HEK293 (cell line): Measurements from ENCODE around the gene STMN1.
A peak's percentile ranks its signal among the peaks of the same experiment; 100 is the strongest.

Experiments used
- ELK4 ChIP-seq: IDR thresholded peaks from 2 replicates; pipeline ENCODE4 v1.6.1; 2011; ENCODE audit warnings: mild to moderate bottlenecking, low read depth, low read length, borderline replicate concordance
- GLIS2 ChIP-seq: fragments of 450-650 bp; formaldehyde crosslinking; IDR thresholded peaks from 2 replicates; pipeline ENCODE4 v1.5.1; 2016; ENCODE audit warnings: missing biosample characterization, missing genetic modification characterization
- IKZF3 ChIP-seq: fragments of 450-650 bp; IDR thresholded peaks from 2 replicates; pipeline ENCODE4 v1.5.0; 2018; ENCODE audit warnings: missing biosample characterization, mild to moderate bottlenecking, missing genetic modification characterization, moderate library complexity
- MYNN ChIP-seq: fragments of 450-650 bp; formaldehyde crosslinking; IDR thresholded peaks from 2 replicates; pipeline ENCODE4 v1.5.1; 2016; ENCODE audit warnings: missing biosample characterization, missing genetic modification characterization, borderline replicate concordance
- PRDM10 ChIP-seq: fragments of 450-650 bp; formaldehyde crosslinking; IDR thresholded peaks from 2 replicates; pipeline ENCODE4 v1.5.1; 2016; ENCODE audit warnings: missing biosample characterization, missing genetic modification characterization
- RBAK ChIP-seq: fragments of 450-650 bp; formaldehyde crosslinking; IDR thresholded peaks from 2 replicates; pipeline ENCODE4 v1.5.1; 2016; ENCODE audit warnings: missing biosample characterization, missing genetic modification characterization
- SCRT1 ChIP-seq: fragments of 450-650 bp; formaldehyde crosslinking; IDR thresholded peaks from 2 replicates; pipeline ENCODE4 v1.5.1; 2016; ENCODE audit warnings: missing biosample characterization, missing genetic modification characterization, borderline replicate concordance
- SP7 ChIP-seq: fragments of 450-650 bp; formaldehyde crosslinking; IDR thresholded peaks from 2 replicates; pipeline ENCODE4 v1.5.1; 2016; ENCODE audit warnings: missing biosample characterization, missing genetic modification characterization
- ZBTB20 ChIP-seq: fragments of 450-650 bp; formaldehyde crosslinking; IDR thresholded peaks from 2 replicates; pipeline ENCODE4 v1.5.1; 2016; ENCODE audit warnings: missing biosample characterization, missing genetic modification characterization
- ZBTB21 ChIP-seq: fragments of 450-650 bp; formaldehyde crosslinking; IDR thresholded peaks from 2 replicates; pipeline ENCODE4 v1.5.1; 2017; ENCODE audit warnings: missing biosample characterization, missing genetic modification characterization
- ZBTB44 ChIP-seq: fragments of 450-650 bp; IDR thresholded peaks from 2 replicates; pipeline ENCODE4 v1.5.1; 2018; ENCODE audit warnings: missing biosample characterization, mild to moderate bottlenecking, missing genetic modification characterization
- ZBTB8A ChIP-seq: fragments of 450-650 bp; formaldehyde crosslinking; IDR thresholded peaks from 2 replicates; pipeline ENCODE4 v1.5.1; 2016; ENCODE audit warnings: missing biosample characterization, missing genetic modification characterization
- ZFHX2 ChIP-seq: fragments of 450-650 bp; formaldehyde crosslinking; conservative IDR thresholded peaks from 2 replicates; pipeline ENCODE4 v1.5.1; 2016; ENCODE audit warnings: missing biosample characterization, missing genetic modification characterization
- ZFP37 ChIP-seq: fragments of 450-650 bp; formaldehyde crosslinking; IDR thresholded peaks from 2 replicates; pipeline ENCODE4 v1.5.1; 2016; ENCODE audit warnings: missing biosample characterization, missing genetic modification characterization
- ZNF184 ChIP-seq: fragments of 450-650 bp; IDR thresholded peaks from 2 replicates; pipeline ENCODE4 v1.5.1; 2018; ENCODE audit warnings: missing biosample characterization, mild to moderate bottlenecking, missing genetic modification characterization
- ZNF223 ChIP-seq: fragments of 450-650 bp; formaldehyde crosslinking; IDR thresholded peaks from 2 replicates; pipeline ENCODE4 v1.5.1; 2016; ENCODE audit warnings: missing biosample characterization, missing genetic modification characterization
- ZNF266 ChIP-seq: fragments of 450-650 bp; formaldehyde crosslinking; IDR thresholded peaks from 2 replicates; pipeline ENCODE4 v1.5.1; 2016; ENCODE audit warnings: missing biosample characterization, missing genetic modification characterization, low read depth
- ZNF292 ChIP-seq: fragments of 450-650 bp; formaldehyde crosslinking; IDR thresholded peaks from 2 replicates; pipeline ENCODE4 v1.5.1; 2016; ENCODE audit warnings: low read depth, missing biosample characterization, missing genetic modification characterization, borderline replicate concordance
- ZNF362 ChIP-seq: fragments of 450-650 bp; formaldehyde crosslinking; IDR thresholded peaks from 2 replicates; pipeline ENCODE4 v1.5.1; 2016; ENCODE audit warnings: missing biosample characterization, missing genetic modification characterization
- ZNF501 ChIP-seq: fragments of 450-650 bp; formaldehyde crosslinking; IDR thresholded peaks from 2 replicates; pipeline ENCODE4 v1.5.1; 2016; ENCODE audit warnings: missing biosample characterization, missing genetic modification characterization
- ZNF555 ChIP-seq: fragments of 450-650 bp; formaldehyde crosslinking; conservative IDR thresholded peaks from 2 replicates; pipeline ENCODE4 v1.5.1; 2017; ENCODE audit warnings: missing biosample characterization, mild to moderate bottlenecking, missing genetic modification characterization, inconsistent platforms
- ZNF561 ChIP-seq: fragments of 450-650 bp; IDR thresholded peaks from 2 replicates; pipeline ENCODE4 v1.5.1; 2018; ENCODE audit warnings: missing biosample characterization, missing genetic modification characterization, borderline replicate concordance
- ZNF571 ChIP-seq: fragments of 450-650 bp; formaldehyde crosslinking; IDR thresholded peaks from 2 replicates; pipeline ENCODE4 v1.5.0; 2017; ENCODE audit warnings: missing biosample characterization, missing genetic modification characterization
- ZNF585B ChIP-seq: fragments of 450-650 bp; formaldehyde crosslinking; IDR thresholded peaks from 2 replicates; pipeline ENCODE4 v1.5.1; 2016; ENCODE audit warnings: missing biosample characterization, missing genetic modification characterization
- ZNF645 ChIP-seq: fragments of 450-650 bp; formaldehyde crosslinking; IDR thresholded peaks from 2 replicates; pipeline ENCODE4; 2016; ENCODE audit warnings: missing biosample characterization, missing genetic modification characterization
- ZNF654 ChIP-seq: fragments of 450-650 bp; formaldehyde crosslinking; IDR thresholded peaks from 2 replicates; pipeline ENCODE4 v1.5.1; 2016; ENCODE audit warnings: low read depth, missing biosample characterization, missing genetic modification characterization
- ZNF658 ChIP-seq: fragments of 450-650 bp; formaldehyde crosslinking; IDR thresholded peaks from 2 replicates; pipeline ENCODE4; 2016; ENCODE audit warnings: missing biosample characterization, missing genetic modification characterization
- ZNF701 ChIP-seq: fragments of 450-650 bp; formaldehyde crosslinking; IDR thresholded peaks from 2 replicates; pipeline ENCODE4 v1.5.1; 2016; ENCODE audit warnings: missing biosample characterization, missing genetic modification characterization
- ZNF747 ChIP-seq: fragments of 450-650 bp; formaldehyde crosslinking; IDR thresholded peaks from 2 replicates; pipeline ENCODE4 v1.5.1; 2016; ENCODE audit warnings: missing biosample characterization, missing genetic modification characterization
- ZNF768 ChIP-seq: fragments of 450-650 bp; formaldehyde crosslinking; IDR thresholded peaks from 2 replicates; pipeline ENCODE4 v1.5.1; 2018; ENCODE audit warnings: missing biosample characterization, mild to moderate bottlenecking, missing genetic modification characterization
- ZSCAN16 ChIP-seq: fragments of 450-650 bp; formaldehyde crosslinking; IDR thresholded peaks from 2 replicates; pipeline ENCODE4 v1.5.1; 2016; ENCODE audit warnings: missing biosample characterization, missing genetic modification characterization

The STMN1 gene

GRCh38 chr1:25922056-25922970 lies 16.1 kb upstream of the STMN1 start (continued):
- TF ChIP-seq SCRT1 (tag by site-specific recombination), result peak; percentile 79
- no peak for TF ChIP-seq ZNF561 (tag by site-specific recombination)
- TF ChIP-seq ZNF645, result no peak
- no peak for TF ChIP-seq ZNF501 (tag by site-specific recombination)
- TF ChIP-seq ZNF571 (tag by site-specific recombination), result no peak
- no peak for TF ChIP-seq RBAK
- TF ChIP-seq ZNF585B, result no peak
- TF ChIP-seq GLIS2 (tag by site-specific recombination), result peak; percentile 62; the same call in 1 of the 2 replicates
- no peak for TF ChIP-seq ELK4
- TF ChIP-seq ZNF654 (tag by site-specific recombination), result no peak
- no peak for TF ChIP-seq ZFP37 (tag by site-specific recombination)
- no peak for TF ChIP-seq ZBTB44 (tag by site-specific recombination)
- TF ChIP-seq PRDM10 (tag by site-specific recombination), result 0 out of 2 replicates have a peak, but pooled peaks have one; percentile 26
- no peak for TF ChIP-seq ZBTB21 (tag by site-specific recombination)
- no peak for TF ChIP-seq IKZF3 (tag by site-specific recombination)
- no peak for TF ChIP-seq ZNF223 (tag by site-specific recombination)
- TF ChIP-seq ZNF658, result no peak
- TF ChIP-seq ZNF266 (tag by site-specific recombination), result no peak
- no peak for TF ChIP-seq ZNF747 (tag by site-specific recombination)
- TF ChIP-seq ZNF555 (tag by site-specific recombination), result no peak
- no peak for TF ChIP-seq ZNF362 (tag by site-specific recombination)
- peak; percentile 87 for TF ChIP-seq ZBTB8A (tag by site-specific recombination)
- TF ChIP-seq ZNF768 (tag by site-specific recombination), result no peak
- TF ChIP-seq ZFHX2 (tag by site-specific recombination), result no peak
- TF ChIP-seq SP7 (tag by site-specific recombination), result 0 out of 2 replicates have a peak, but pooled peaks have one; percentile 12
- TF ChIP-seq MYNN (tag by site-specific recombination), result no peak
- no peak for TF ChIP-seq ZNF701 (tag by site-specific recombination)
- 0 out of 2 replicates have a peak, but pooled peaks have one; percentile 59 for TF ChIP-seq ZBTB20 (tag by site-specific recombination)
- TF ChIP-seq ZSCAN16 (tag by site-specific recombination), result no peak
- no peak for TF ChIP-seq ZNF184 (tag by site-specific recombination)
- no peak for TF ChIP-seq ZNF292
